HepG2 (cell line): ENCODE measurements around the gene PODN. TPM values are rescaled to one million over a fixed set of nuclear protein-coding genes. Genes with fewer than 3 reads are reported as not detected.

Experiments
- ATAC-seq: fragments of 200-7000 bp; cut with Tn5 transposase; 3 replicates; pipeline ENCODE4 v1.9.1; 2020; ENCODE audit warnings: mild to moderate bottlenecking, moderate library complexity
- BruUV-seq: library from RNA; stranded (reverse); fragments of 400-500 nt; replicated peaks from 2 replicates; lab custom pipeline; 2021; lab: Mats Ljungman, UMichigan
- CTCF ChIA-PET: fragments of 300-600 bp; formaldehyde crosslinking; extraction: SDS; loops from one replicate; lab custom pipeline; 2021; ENCODE audit warnings: low total read pairs, inconsistent platforms, low intra/inter-chr PET ratio; lab: Yijun Ruan, JAX
- POLR2A ChIA-PET: fragments of 350-600 bp; sonication (Branson Sonifier 250); formaldehyde crosslinking; loops from one replicate; lab custom pipeline; 2020; ENCODE audit warnings: antibody characterized with exemption, inconsistent platforms; lab: Yijun Ruan, JAX
- DNase-seq: peaks from one replicate; pipeline ENCODE4 v3.0.0-alpha.2; 2015; ENCODE audit warnings: low spot score
- FAIRE-seq: peaks from 3 replicates; lab custom pipeline; 2011; peaks lifted over from hg19 to GRCh38; lab: Jason Lieb, UNC
- H2AFZ ChIP-seq: one replicate; pipeline ENCODE4 v1.6.1; 2011; ENCODE audit warnings: low read length, inconsistent platforms
- H3K27ac ChIP-seq: fragments of 300-600 bp; 3 replicates; pipeline ENCODE4 v1.8.0; 2011; ENCODE audit warnings: mixed run types, mild to moderate bottlenecking, mixed read lengths, low read length, inconsistent platforms; ENCODE audit not compliant: insufficient read depth; ENCODE audit errors: extremely low read length
- H3K27me3 ChIP-seq, 2 experiments: fragments of 200-600 bp in 1 of 2; 2 replicates in 1 of 2; 3 replicates in 1 of 2; pipeline versions ENCODE4 v1.6.0 to v1.8.0; 2011; ENCODE audit warnings: low read length in 2 of 2, mild to moderate bottlenecking in 2 of 2, moderate library complexity in 2 of 2, inconsistent platforms in 1 of 2; ENCODE audit not compliant: insufficient read depth in 2 of 2, control insufficient read depth in 1 of 2
- H3K36me3 ChIP-seq, 2 experiments: fragments of 200-600 bp in 1 of 2; replicated peaks in 1 of 2; 2 replicates in 1 of 2; 3 replicates in 1 of 2; pipeline versions ENCODE4 v1.5.1 to v1.8.0; 2011; ENCODE audit warnings: low read length in 2 of 2, inconsistent platforms in 1 of 2; ENCODE audit not compliant: insufficient read depth in 2 of 2, control insufficient read depth in 1 of 2
- H3K4me1 ChIP-seq: 2 replicates; pipeline ENCODE4 v1.5.1; 2012; ENCODE audit warnings: low read length, inconsistent platforms; ENCODE audit not compliant: insufficient read depth
- H3K4me2 ChIP-seq: 2 replicates; pipeline ENCODE4 v1.6.0; 2011; ENCODE audit warnings: low read depth, low read length, inconsistent platforms
- H3K4me3 ChIP-seq, 3 experiments: fragments of 200-600 bp in 1 of 3; sonication (generic), shearing (Covaris generic) in 1 of 3; replicated peaks in 1 of 3; 2 replicates each; pipeline ENCODE4 v1.5.1; 2011 to 2016; ENCODE audit warnings: low read length in 3 of 3, inconsistent platforms in 2 of 3, low read depth in 2 of 3, mild to moderate bottlenecking in 2 of 3, control low read depth in 1 of 3, mixed read lengths in 1 of 3; ENCODE audit not compliant: insufficient read depth in 1 of 3
- H3K79me2 ChIP-seq: one replicate; pipeline ENCODE4 v1.6.1; 2011; ENCODE audit warnings: low read length, inconsistent platforms; ENCODE audit not compliant: insufficient read depth
- H3K9ac ChIP-seq: 2 replicates; pipeline ENCODE4 v1.6.0; 2011; ENCODE audit warnings: mild to moderate bottlenecking, low read depth, low read length, inconsistent platforms; ENCODE audit not compliant: insufficient read depth
- H3K9me3 ChIP-seq: 2 replicates; pipeline ENCODE4 v1.5.1; 2012; ENCODE audit warnings: mild to moderate bottlenecking, low read length
- H4K20me1 ChIP-seq: 2 replicates; pipeline ENCODE4 v1.6.0; 2011; ENCODE audit warnings: inconsistent platforms, mild to moderate bottlenecking, low read length, moderate library complexity; ENCODE audit not compliant: insufficient read depth
- NBN ChIP-seq: fragments of 450-650 bp; conservative IDR thresholded peaks from 2 replicates; pipeline ENCODE4 v1.6.1; 2017
- NCOR1 ChIP-seq: fragments of 200-600 bp; sonication (generic); IDR thresholded peaks from 2 replicates; pipeline ENCODE4 v1.7.0; 2017; ENCODE audit warnings: antibody characterized with exemption, low read length, borderline replicate concordance
- NR2F6 ChIP-seq, 2 experiments: IDR thresholded peaks; 2 replicates each; pipeline ENCODE4 v1.6.1; 2016; ENCODE audit warnings: antibody characterized with exemption in 1 of 2, mild to moderate bottlenecking in 1 of 2
- SPEN ChIP-seq: sonication (generic); formaldehyde crosslinking; IDR thresholded peaks from 2 replicates; pipeline ENCODE4 v1.5.1; 2020; ENCODE audit warnings: low read depth, mild to moderate bottlenecking, missing genetic modification reagents
- ZBTB42 ChIP-seq: sonication (generic); formaldehyde crosslinking; IDR thresholded peaks from 2 replicates; pipeline ENCODE4 v1.5.0; 2020; ENCODE audit warnings: mild to moderate bottlenecking, missing genetic modification reagents
- ZBTB46 ChIP-seq: sonication (generic); formaldehyde crosslinking; IDR thresholded peaks from 2 replicates; pipeline ENCODE4 v1.4.0; 2020; ENCODE audit warnings: mild to moderate bottlenecking, missing genetic modification reagents, borderline replicate concordance
- ZNF18 ChIP-seq: sonication (generic); formaldehyde crosslinking; IDR thresholded peaks from 2 replicates; pipeline ENCODE4 v1.8.0; 2022; ENCODE audit warnings: mild to moderate bottlenecking, missing genetic modification reagents; ENCODE audit not compliant: insufficient replicate concordance
- ZNF781 ChIP-seq: sonication (generic); formaldehyde crosslinking; IDR thresholded peaks from 2 replicates; pipeline ENCODE4 v1.5.1; 2020; ENCODE audit warnings: borderline replicate concordance, mild to moderate bottlenecking, missing genetic modification reagents; ENCODE audit errors: not compliant biosample characterization
- WGBS: methylation state at CpG from one replicate; pipeline ENCODE4 v1.1.6; 2017; ENCODE audit warnings: low lambda C conversion rate; 5-methylcytosine and 5-hydroxymethylcytosine counted together
- in situ Hi-C: cut with HindIII; loops from 2 replicates; pipeline ENCODE4 v1.10.0; 2017; ENCODE audit warnings: low pct_unique_long_range_greater_than_20kb; ENCODE audit not compliant: extremely low pct_ligation_motif_present
- intact Hi-C: fragments of 100-400 bp; cut with micrococcal nuclease; formaldehyde crosslinking; loops from one replicate; pipeline ENCODE4 v1.10.0; 2022; ENCODE audit not compliant: unreplicated experiment
- polyA plus RNA-seq, 8 experiments: library from polyadenylated mRNA; depleted of rRNA in 3 of 8; stranded (reverse) in 7 of 8; unstranded in 1 of 8; fragments of >200 nt; fragmentation: Illumina TruSeq in 4 of 8; extraction: Trizol in 4 of 8; gene quantifications; 2 replicates each; pipeline versions ENCODE4 v1.2.1 to v1.2.3, GENCODE V29; 2011 to 2016; ENCODE audit warnings: low read depth in 4 of 8, missing spikeins in 1 of 8, mixed read lengths in 1 of 8; ENCODE audit not compliant: insufficient read depth in 1 of 8
- total RNA-seq, 5 experiments: library from RNA; depleted of rRNA; stranded (reverse); fragments of >200 nt; fragmentation: Illumina TruSeq; extraction: Trizol; gene quantifications; 2 replicates each; pipeline ENCODE4 v1.2.3, GENCODE V29; 2016; ENCODE audit warnings: low read depth in 1 of 5

Gene PODN
- total and polyA plus RNA-seq, 2 of the 13 experiments (the other 11 are each of a cell fraction or from before 2014, with no cell fraction given): 0.13 TPM; not detected in 1

DNA sequence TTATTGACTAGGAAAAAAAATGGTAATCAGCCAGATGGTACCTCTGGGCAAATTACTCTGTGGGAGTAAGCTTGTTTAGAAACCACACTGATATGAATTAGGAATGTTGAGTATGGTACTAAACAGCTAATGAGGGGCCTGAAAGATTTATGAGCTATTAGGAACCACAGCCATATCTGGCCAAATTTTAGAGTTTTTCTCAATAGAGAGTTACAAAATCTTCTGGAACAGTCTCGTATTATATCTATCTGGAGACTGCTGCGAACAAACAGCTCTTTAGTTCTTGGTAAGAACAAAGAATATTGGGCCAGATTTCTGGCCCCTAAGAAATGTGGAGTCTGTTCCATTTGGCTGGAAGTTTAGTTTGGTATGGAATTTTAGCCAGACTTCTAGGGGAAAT, 4.9 kb upstream of the PODN start:
- H4K20me1 ChIP-seq: no peaks in the 10 kb centered on the region
- WGBS: 90% methylated on average over 2 of the region's 2 CpGs
- intact Hi-C loops (no loop called here), in situ Hi-C loops (no loop called here)
- H3K9me3 ChIP-seq: no peaks in the 10 kb centered on the region
- FAIRE-seq (no peak), ATAC-seq (no peak), DNase-seq (no peak)
- no peak overlapping the region for H3K4me3 ChIP-seq
- H3K36me3 ChIP-seq: peaks cover 0 to 4% of the 10 kb centered on the region in 2 experiments; a peak in 1 of 5 replicates
- H2AFZ ChIP-seq: no peak overlapping the region
- H3K27me3 ChIP-seq: peaks cover 0 to 6% of the 10 kb centered on the region in 2 experiments; a peak in 2 of 5 replicates
- no peak overlapping the region for H3K27ac ChIP-seq
- ChIA-PET POLR2A (no interaction called here), CTCF (no interaction called here)
- H3K4me2 ChIP-seq: no peak overlapping the region
- H3K79me2 ChIP-seq: no peaks in the 10 kb centered on the region
- no peak overlapping the region for H3K9ac ChIP-seq
- no peak for TF ChIP-seq NBN
- TF ChIP-seq ZNF18 (CRISPR knock-in tag): no peak
- TF ChIP-seq ZNF781: no peak
- TF ChIP-seq NR2F6 (IDR thresholded peaks at IDR 0.05): no peak
- TF ChIP-seq NR2F6 (CRISPR knock-in tag; IDR thresholded peaks at IDR 0.05): no peak
- TF ChIP-seq ZBTB42: no peak
- no peak for TF ChIP-seq NCOR1
- TF ChIP-seq SPEN: no peak
- no peak for TF ChIP-seq ZBTB46 (CRISPR knock-in tag)
- BruUV-seq: no TSS peak
- no peaks in the 10 kb centered on the region for H3K4me1 ChIP-seq
